Measurements from ENCODE around the gene PDE2A.

DNA sequence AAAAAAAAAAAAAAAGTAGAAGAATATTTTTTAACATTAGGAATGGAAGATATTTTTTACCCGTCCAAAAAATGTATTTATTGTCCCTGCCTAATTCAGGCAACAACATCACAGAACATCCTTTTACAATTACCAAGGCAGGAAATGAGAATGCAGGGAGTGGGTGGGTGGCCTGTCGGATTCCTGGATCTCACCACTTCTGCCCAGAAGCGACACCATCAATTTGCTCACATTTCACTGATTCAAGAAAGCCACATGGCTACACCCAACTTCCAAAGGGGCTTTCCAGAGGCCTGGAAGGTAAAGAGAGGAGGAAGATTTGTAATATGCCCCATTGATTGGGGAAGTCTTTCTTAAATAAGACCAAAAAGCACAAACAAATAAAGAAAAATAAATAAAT lies 146.1 kb downstream of the PDE2A start:
- TF ChIP-seq, protein P1, sequence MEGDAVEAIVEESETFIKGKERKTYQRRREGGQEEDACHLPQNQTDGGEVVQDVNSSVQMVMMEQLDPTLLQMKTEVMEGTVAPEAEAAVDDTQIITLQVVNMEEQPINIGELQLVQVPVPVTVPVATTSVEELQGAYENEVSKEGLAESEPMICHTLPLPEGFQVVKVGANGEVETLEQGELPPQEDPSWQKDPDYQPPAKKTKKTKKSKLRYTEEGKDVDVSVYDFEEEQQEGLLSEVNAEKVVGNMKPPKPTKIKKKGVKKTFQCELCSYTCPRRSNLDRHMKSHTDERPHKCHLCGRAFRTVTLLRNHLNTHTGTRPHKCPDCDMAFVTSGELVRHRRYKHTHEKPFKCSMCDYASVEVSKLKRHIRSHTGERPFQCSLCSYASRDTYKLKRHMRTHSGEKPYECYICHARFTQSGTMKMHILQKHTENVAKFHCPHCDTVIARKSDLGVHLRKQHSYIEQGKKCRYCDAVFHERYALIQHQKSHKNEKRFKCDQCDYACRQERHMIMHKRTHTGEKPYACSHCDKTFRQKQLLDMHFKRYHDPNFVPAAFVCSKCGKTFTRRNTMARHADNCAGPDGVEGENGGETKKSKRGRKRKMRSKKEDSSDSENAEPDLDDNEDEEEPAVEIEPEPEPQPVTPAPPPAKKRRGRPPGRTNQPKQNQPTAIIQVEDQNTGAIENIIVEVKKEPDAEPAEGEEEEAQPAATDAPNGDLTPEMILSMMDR (optimal IDR thresholded peaks at IDR 0.05 in 1 of 3, IDR thresholded peaks at IDR 0.05 in 1 of 3, conservative IDR thresholded peaks at IDR 0.05 in 1 of 3; ENCODE audit: extremely low read depth in 1 of 3, insufficient read depth in 2 of 3, low read length in 3 of 3): no peak
- TF ChIP-seq EZH2 (IDR thresholded peaks at IDR 0.05; ENCODE audit: low read length): no peak
